ENCODE measurements around the gene ACTN4.

DNA sequence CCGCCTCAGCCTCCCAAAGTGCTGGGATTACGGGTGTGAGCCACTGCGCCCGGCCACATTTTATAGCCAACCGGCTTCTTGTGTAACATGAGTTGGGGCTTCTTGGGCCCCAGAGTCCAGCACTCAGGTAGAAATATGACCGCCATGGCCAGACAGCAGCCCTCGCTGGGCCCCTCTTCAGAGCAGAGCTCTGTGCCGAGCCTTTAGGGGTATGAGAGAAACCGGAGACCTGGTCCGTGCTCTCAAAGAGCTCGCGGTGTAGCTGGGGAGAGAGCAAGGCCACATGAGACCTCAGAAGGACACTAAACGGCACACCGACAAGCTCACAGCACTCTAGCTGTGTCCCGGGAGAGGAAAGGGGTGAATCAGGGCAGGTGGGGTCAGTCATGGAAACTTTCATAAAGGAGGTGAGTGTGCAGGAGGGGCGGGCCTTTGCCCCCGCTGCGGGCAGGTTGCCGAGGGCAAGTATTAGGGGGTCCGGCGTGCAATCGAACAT, 15.8 kb downstream of the ACTN4 start:
- TF ChIP-seq, protein P1, sequence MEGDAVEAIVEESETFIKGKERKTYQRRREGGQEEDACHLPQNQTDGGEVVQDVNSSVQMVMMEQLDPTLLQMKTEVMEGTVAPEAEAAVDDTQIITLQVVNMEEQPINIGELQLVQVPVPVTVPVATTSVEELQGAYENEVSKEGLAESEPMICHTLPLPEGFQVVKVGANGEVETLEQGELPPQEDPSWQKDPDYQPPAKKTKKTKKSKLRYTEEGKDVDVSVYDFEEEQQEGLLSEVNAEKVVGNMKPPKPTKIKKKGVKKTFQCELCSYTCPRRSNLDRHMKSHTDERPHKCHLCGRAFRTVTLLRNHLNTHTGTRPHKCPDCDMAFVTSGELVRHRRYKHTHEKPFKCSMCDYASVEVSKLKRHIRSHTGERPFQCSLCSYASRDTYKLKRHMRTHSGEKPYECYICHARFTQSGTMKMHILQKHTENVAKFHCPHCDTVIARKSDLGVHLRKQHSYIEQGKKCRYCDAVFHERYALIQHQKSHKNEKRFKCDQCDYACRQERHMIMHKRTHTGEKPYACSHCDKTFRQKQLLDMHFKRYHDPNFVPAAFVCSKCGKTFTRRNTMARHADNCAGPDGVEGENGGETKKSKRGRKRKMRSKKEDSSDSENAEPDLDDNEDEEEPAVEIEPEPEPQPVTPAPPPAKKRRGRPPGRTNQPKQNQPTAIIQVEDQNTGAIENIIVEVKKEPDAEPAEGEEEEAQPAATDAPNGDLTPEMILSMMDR (IDR thresholded peaks at IDR 0.05): no peak
- TF ChIP-seq POLR2A (IDR thresholded peaks at IDR 0.05): no peak
